Hepatocyte (in vitro differentiated cells): ENCODE measurements around the gene NPW. TPM values are rescaled to one million over a fixed set of nuclear protein-coding genes. Genes with fewer than 3 reads are reported as not detected.
A peak's percentile ranks its signal among the peaks of the same experiment; 100 is the strongest.

Experiments used
- DNase-seq: peaks from one replicate; pipeline ENCODE4 v3.0.0-alpha.2; 2016; ENCODE audit warnings: low spot score
- H2AFZ ChIP-seq: fragments of 200-600 bp; sonication (generic); 2 replicates; pipeline ENCODE4 v1.6.0; 2016; ENCODE audit warnings: antibody characterized with exemption, mild to moderate bottlenecking
- H3K27ac ChIP-seq: fragments of 200-600 bp; sonication (generic); 2 replicates; pipeline ENCODE4 v1.5.1; 2016; ENCODE audit warnings: mild to moderate bottlenecking
- H3K27me3 ChIP-seq: fragments of 200-600 bp; sonication (generic); 2 replicates; pipeline ENCODE4 v1.6.1; 2016
- H3K36me3 ChIP-seq: fragments of 200-600 bp; sonication (generic); replicated peaks from 2 replicates; pipeline ENCODE4 v1.5.1; 2016; ENCODE audit warnings: low read depth; ENCODE audit not compliant: insufficient read depth
- H3K4me1 ChIP-seq: fragments of 200-600 bp; sonication (generic); 2 replicates; pipeline ENCODE4 v1.5.1; 2016; ENCODE audit warnings: mild to moderate bottlenecking, moderate library complexity; ENCODE audit not compliant: insufficient read depth
- H3K4me2 ChIP-seq: fragments of 200-600 bp; sonication (generic); 2 replicates; pipeline ENCODE4 v1.6.0; 2016
- H3K4me3 ChIP-seq: fragments of 200-600 bp; sonication (generic); 2 replicates; pipeline ENCODE4 v1.5.1; 2016; ENCODE audit warnings: mild to moderate bottlenecking
- H3K79me2 ChIP-seq: fragments of 200-600 bp; sonication (generic); 2 replicates; pipeline ENCODE4 v1.6.0; 2017; ENCODE audit warnings: mild to moderate bottlenecking
- H3K9me2 ChIP-seq: fragments of 200-600 bp; sonication (generic); replicated peaks from 2 replicates; pipeline ENCODE4 v1.6.0; 2017; ENCODE audit warnings: mild to moderate bottlenecking; ENCODE audit not compliant: insufficient read depth
- H3K9me3 ChIP-seq: fragments of 200-600 bp; sonication (generic); 2 replicates; pipeline ENCODE4 v1.5.1; 2016; ENCODE audit warnings: low read depth, mild to moderate bottlenecking
- H4K20me1 ChIP-seq: fragments of 200-600 bp; sonication (generic); 2 replicates; pipeline ENCODE4 v1.6.0; 2016; ENCODE audit warnings: mild to moderate bottlenecking; ENCODE audit not compliant: insufficient read depth, poor library complexity, severe bottlenecking
- CTCF ChIP-seq: fragments of 200-600 bp; sonication (generic); IDR thresholded peaks from 2 replicates; pipeline ENCODE4 v1.5.1; 2016; ENCODE audit warnings: antibody characterized with exemption, mild to moderate bottlenecking; ENCODE audit not compliant: poor library complexity
- EZH2 ChIP-seq: fragments of 200-600 bp; sonication (generic); IDR thresholded peaks from 2 replicates; pipeline ENCODE4 v1.6.1; 2016; ENCODE audit warnings: antibody characterized with exemption, mild to moderate bottlenecking, borderline replicate concordance
- EZH2phosphoT487 ChIP-seq: fragments of 200-600 bp; sonication (generic); IDR thresholded peaks from one replicate; pipeline ENCODE4 v1.6.1; 2018; ENCODE audit warnings: antibody characterized with exemption, mild to moderate bottlenecking, low read depth, moderate library complexity; ENCODE audit not compliant: unreplicated experiment, severe bottlenecking
- WGBS: methylation state at CpG from one replicate; pipeline ENCODE4 v1.1.6; 2016; ENCODE audit warnings: low lambda C conversion rate; ENCODE audit errors: missing lambda C conversion rate; 5-methylcytosine and 5-hydroxymethylcytosine counted together
- polyA plus RNA-seq: library from polyadenylated mRNA; unstranded; fragments of >200 nt; fragmentation: Nextera tagmentation; extraction: Ambion mirVana; gene quantifications from 2 replicates; pipeline ENCODE4 v1.2.1, GENCODE V29; 2016
- total RNA-seq: library from RNA; depleted of rRNA; stranded (reverse); fragments of >200 nt; gene quantifications from 2 replicates; pipeline ENCODE4 v1.2.3, GENCODE V29; 2014

Gene NPW
- total and polyA plus RNA-seq, 2 experiments from 2014 or later: 2.7 to 45.2 TPM

DNA sequence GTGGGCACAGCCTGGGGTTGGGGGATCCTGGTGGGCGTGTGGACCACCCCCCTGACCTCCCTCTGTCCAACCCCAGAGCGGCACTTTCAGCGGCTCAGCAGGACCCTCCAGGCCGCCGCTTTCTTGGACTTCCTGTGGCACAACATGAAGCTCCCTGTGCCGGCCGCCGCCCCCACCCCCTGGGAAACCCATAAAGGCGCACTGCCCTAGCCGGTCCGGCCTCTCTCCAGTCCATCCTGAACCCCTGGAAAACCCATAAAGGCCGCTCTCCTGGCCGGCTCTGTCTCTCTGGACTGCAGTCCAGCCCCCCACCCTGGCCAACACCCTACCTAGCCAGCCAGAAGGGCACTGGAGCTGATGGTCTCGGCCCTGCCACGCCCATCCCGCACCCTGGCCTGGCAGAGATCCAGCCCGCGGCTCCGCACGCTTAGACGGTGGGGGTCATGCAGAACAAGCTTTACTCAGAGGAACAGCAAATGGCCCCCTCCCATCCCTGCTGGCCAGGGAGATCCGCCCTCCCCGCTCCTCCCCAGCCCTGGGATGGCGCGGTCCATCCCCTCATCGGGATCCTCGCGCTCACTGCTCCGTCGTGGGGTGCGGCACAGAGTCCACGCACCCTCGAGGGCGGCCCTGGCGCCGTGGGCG, 41.0 kb upstream of the NPW start:
- Histone ChIP-seq H3K36me3 (no peaks in the 10 kb centered on the region), H3K4me2 (peak overlapping the region; percentile 75), H3K9me2 (no peaks in the 10 kb centered on the region), H2AFZ (no peak overlapping the region), H3K4me3 (no peak overlapping the region), H3K27ac (peak overlapping the region; percentile 48), H3K9me3 (no peaks in the 10 kb centered on the region), H4K20me1 (no peaks in the 10 kb centered on the region), H3K79me2 (peaks cover 5% of the 10 kb centered on the region), H3K4me1 (peaks cover 16% of the 10 kb centered on the region), H3K27me3 (peaks cover 39% of the 10 kb centered on the region)
- WGBS: 79% methylated on average over 36 of the region's 37 CpGs
- TF ChIP-seq EZH2: no peak
- no peak for DNase-seq

DNA sequence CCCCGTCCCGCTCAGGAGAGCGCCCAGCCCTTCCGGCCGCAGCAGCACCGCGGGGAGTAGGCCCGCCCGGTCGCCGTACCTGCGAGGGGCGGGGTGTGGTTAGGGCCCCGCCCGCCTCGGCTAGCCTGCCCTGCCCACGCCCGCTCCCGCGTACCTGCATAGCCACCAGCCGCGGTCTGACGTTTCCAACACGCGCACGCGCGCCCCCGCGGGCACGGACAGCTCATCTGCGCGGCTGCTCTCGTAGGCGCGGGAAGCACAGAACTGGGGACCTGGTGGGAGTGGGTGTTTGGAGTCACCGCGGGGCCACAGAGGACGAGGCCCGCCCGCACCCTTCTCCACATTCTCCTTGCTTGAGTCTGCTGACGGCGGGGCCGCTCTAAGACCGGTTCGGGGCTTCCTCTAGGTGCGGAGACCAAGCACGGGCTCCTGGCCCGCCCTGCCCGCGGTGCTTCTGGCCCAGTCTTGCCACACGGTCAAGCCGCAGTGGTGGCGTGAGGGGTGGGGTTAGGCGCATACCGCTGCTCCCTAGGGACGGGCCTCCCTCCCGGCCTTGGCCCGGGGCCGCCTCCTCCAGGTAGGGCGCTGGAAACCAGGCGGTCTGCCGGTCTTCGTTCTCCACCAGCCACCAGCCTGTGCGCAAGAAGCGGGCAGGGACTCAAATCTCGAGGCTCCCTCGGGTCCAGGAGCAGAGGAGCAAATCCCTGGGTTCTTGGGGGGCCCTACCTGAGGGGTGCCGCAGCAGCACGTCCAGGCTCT, 40.1 kb upstream of the NPW start:
- H3K9me3 ChIP-seq: no peaks in the 10 kb centered on the region
- no peak overlapping the region for H3K4me3 ChIP-seq
- peaks cover 16% of the 10 kb centered on the region for H3K4me1 ChIP-seq
- DNase-seq: peak; percentile 90
- TF ChIP-seq EZH2 (no peak), CTCF (no peak), EZH2phosphoT487 (no peak)
- H3K4me2 ChIP-seq: peak overlapping the region; percentile 75
- H4K20me1 ChIP-seq: no peaks in the 10 kb centered on the region
- H3K36me3 ChIP-seq: no peaks in the 10 kb centered on the region
- H2AFZ ChIP-seq: no peak overlapping the region
- H3K79me2 ChIP-seq: peaks cover under 1% of the 10 kb centered on the region
- peak overlapping the region; percentile 66 for H3K27ac ChIP-seq
- peaks cover 39% of the 10 kb centered on the region for H3K27me3 ChIP-seq
- no peaks in the 10 kb centered on the region for H3K9me2 ChIP-seq
- 16% methylated on average over 51 of the region's 70 CpGs for WGBS

- TF ChIP-seq CTCF: no peak
- TF ChIP-seq EZH2: peak; percentile 22
- TF ChIP-seq EZH2phosphoT487: no peak
- Histone ChIP-seq H3K4me1 (peaks cover 23% of the 10 kb centered on the region), H3K79me2 (peaks cover 8% of the 10 kb centered on the region), H2AFZ (no peak overlapping the region), H3K4me2 (peak overlapping the region; percentile 75), H3K4me3 (no peak overlapping the region), H3K36me3 (no peaks in the 10 kb centered on the region), H3K9me3 (no peaks in the 10 kb centered on the region), H4K20me1 (no peaks in the 10 kb centered on the region), H3K27me3 (peaks cover 39% of the 10 kb centered on the region), H3K27ac (peak overlapping the region; percentile 66), H3K9me2 (no peaks in the 10 kb centered on the region)
- 24% methylated on average over 45 of the region's 53 CpGs for WGBS
- no peak for DNase-seq
These were observed 39.4 kb upstream of the NPW start for GRCh38 chr16:1980030-1980769.

DNA sequence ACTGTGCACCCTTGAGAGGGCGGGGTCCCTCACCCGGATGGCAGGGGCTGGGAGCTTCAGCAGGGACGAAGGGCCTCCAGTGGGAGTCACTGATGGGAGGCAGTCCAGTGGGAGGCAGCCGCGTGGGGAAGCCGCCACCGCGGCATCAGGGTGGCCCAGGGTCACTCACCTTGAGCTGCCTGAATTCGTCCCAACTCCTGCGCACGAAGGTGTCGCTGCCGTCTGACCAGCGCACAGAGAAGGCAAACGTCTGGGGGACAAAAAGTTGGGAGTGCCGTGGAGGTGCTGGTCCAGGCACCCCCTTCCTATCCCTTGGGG, 38.9 kb upstream of the NPW start:
- peak overlapping the region; percentile 75 for H3K4me2 ChIP-seq
- H3K36me3 ChIP-seq: no peaks in the 10 kb centered on the region
- H3K9me3 ChIP-seq: no peaks in the 10 kb centered on the region
- H3K27me3 ChIP-seq: peaks cover 39% of the 10 kb centered on the region
- H3K4me3 ChIP-seq: no peak overlapping the region
- no peak for DNase-seq
- peaks cover 29% of the 10 kb centered on the region for H3K4me1 ChIP-seq
- no peak overlapping the region for H2AFZ ChIP-seq
- no peaks in the 10 kb centered on the region for H4K20me1 ChIP-seq
- WGBS: 66% methylated on average over 16 of the region's 16 CpGs
- peaks cover 13% of the 10 kb centered on the region for H3K79me2 ChIP-seq
- TF ChIP-seq EZH2: no peak
- no peak for TF ChIP-seq CTCF
- TF ChIP-seq EZH2phosphoT487: no peak
- no peaks in the 10 kb centered on the region for H3K9me2 ChIP-seq
- no peak overlapping the region for H3K27ac ChIP-seq
